H54 (cell line): ENCODE results near the gene SLC39A1.
"Not testable (repeated sequence)": the region's sequence is repeated elsewhere in the genome, so short reads cannot be mapped to it uniquely, and the experiment has no call there.

Source experiments
- DNase-seq: peaks from one replicate; pipeline ENCODE4 v3.0.0; 2011; ENCODE audit warnings: low spot score, mixed read lengths; ENCODE audit not compliant: insufficient read length
- FAIRE-seq: peaks from 3 replicates; lab custom pipeline; 2011; peaks lifted over from hg19 to GRCh38; lab: Jason Lieb, UNC
- POLR2A ChIP-seq: IDR thresholded peaks from 2 replicates; pipeline ENCODE4 v1.6.1; 2011; ENCODE audit warnings: low read depth, mild to moderate bottlenecking, low read length

SLC39A1 gene

GRCh38 chr1:153922076-153922971, 41.0 kb downstream of the SLC39A1 start:
- FAIRE-seq: no peak
- no peak for DNase-seq
- 0 out of 2 replicates have a peak, but pooled peaks have one; percentile 30 for TF ChIP-seq POLR2A

GRCh38 chr1:153921803-153922075, 41.6 kb downstream of the SLC39A1 start:
- DNase-seq (no peak), FAIRE-seq (no peak)
- no peak for TF ChIP-seq POLR2A

DNA sequence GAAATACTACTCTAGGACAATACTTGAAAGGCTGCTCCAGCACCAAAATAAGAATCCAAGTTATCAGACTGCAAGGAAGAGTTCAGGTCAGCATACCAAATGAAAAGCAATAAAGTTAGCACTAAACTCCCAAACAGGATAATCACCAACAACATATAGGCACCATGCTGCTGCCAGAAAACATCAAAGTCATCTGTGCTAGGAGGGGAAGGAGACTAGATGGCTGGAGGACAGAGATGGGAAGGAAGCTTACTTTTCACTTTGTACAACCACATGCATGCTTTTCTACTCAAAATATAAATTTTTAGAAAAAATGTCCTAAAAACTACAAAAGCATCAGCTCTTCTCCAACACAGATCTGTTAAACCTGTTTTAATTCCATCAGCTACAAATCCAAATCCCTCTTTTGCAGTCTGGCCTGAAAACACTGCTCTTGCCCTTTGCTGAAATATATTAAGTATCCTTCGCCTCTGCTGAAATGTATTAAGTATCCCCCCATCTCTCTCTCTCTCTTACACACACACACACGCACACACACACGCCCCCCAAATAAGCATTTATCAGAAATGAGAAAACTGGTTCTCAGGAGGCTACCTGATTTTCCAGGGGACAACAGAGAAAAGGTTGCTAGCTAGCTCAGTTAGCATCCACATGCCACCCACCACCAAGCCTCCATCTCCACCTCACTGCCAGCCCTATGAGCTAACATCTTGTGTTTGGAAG, 42.1 kb downstream of the SLC39A1 start:
- DNase-seq (no peak), FAIRE-seq (no peak)
- TF ChIP-seq POLR2A: no peak

DNA sequence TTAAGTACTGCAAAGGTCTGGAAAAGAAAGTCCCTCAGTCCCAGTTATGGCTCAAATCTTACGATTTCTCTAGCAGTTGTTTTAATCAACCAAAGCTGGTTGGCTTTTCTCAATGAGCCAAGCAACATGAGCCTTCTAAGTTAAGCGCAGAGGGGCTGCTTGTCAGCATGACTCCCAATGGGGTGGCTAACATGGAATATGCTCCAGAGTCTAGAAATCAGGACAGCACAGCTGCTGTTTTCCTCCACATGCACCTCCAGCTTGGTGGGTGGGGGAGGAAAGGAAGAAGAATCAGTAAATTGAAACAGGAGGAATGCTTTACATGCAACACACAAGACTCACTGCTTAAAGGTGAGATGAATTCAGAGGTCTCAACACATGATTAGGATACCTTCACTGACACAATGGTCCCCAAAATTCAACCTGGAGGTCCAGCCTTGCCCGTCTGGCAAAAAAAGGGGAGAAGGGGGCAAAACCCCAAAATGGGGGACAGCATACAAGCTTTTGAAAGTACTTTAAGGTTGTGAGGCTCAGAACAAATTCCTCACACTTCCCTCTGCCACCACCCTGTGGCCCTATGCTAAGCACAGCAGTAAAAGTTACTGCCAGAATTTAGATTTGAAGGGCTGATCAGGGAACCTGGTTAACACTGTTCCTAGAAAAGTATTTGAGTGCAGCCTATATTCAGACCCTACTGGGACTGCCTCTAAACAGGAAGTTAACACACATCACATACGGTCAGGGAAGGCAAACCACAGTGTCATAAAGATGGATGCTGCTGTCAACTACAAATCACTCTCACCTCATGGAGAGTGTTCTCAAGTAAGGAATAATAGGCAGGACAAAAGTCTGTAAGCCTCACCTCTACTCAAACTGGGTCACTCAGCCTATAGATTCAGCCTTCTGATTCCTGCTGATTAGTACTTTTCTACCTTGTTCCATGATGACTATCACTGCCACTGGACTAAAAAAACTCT, 43.2 kb downstream of the SLC39A1 start:
- DNase-seq (no peak), FAIRE-seq (no peak)
- TF ChIP-seq POLR2A: no peak

- no peak for TF ChIP-seq POLR2A
- DNase-seq (no peak), FAIRE-seq (no peak)
Observed at GRCh38 chr1:153916297-153916696, 47.0 kb downstream of the SLC39A1 start.

- FAIRE-seq (no peak), DNase-seq (no peak)
- no peak for TF ChIP-seq POLR2A
Observed at GRCh38 chr1:153912349-153912748, 51.0 kb downstream of the SLC39A1 start.

- not testable (repeated sequence) for DNase-seq, FAIRE-seq
Observed at GRCh38 chr1:153910560-153910959, 52.8 kb downstream of the SLC39A1 start.
